ENCODE results near the gene PHOSPHO2. TPM values are rescaled to one million over a fixed set of nuclear protein-coding genes. Genes with fewer than 3 reads are reported as not detected.

PHOSPHO2 gene
- polyA plus RNA-seq, 1 donor (not counting 4 experiments of a cell fraction or from before 2014, with no cell fraction given), result 2.9 TPM

DNA sequence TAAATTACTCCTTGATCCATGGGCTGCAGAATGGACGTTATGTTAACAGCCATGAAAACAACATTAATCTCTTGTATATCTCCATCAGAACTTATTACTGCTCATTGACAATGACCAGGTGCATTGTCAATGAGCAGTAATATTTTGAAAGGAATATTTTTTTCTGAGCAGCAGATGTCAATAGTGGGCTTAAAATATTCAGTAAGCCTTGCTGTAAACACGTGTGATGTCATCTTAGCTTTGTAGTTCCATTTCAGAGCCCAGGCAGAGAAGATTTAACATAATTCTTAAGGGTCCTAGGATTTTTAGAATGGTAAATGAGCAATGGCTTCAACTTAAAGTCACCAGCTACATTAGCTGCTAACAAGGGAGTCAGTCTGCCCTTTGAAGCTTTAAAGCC, 26.7 kb upstream of the PHOSPHO2 start:
- FAIRE-seq, result no peak
- Histone ChIP-seq H3K4me3 (ENCODE audit: control insufficient read depth in 2 of 3, extremely low read depth in 1 of 3, insufficient read depth in 2 of 3, low read depth in 1 of 3, low read length in 3 of 3) (no peak overlapping the region), H3K9me1 (ENCODE audit: control insufficient read depth, extremely low read depth, insufficient read depth, low read length) (no peaks in the 10 kb centered on the region), H3K9me3 (ENCODE audit: control insufficient read depth, low read depth, low read length) (no peaks in the 10 kb centered on the region), H3K79me2 (ENCODE audit: control insufficient read depth, insufficient read depth, low read length) (no peaks in the 10 kb centered on the region), H3K27ac (ENCODE audit: control insufficient read depth, insufficient read depth, low read length) (no peak overlapping the region), H4K20me1 (ENCODE audit: control insufficient read depth, extremely low read depth, insufficient read depth, low read length) (no peaks in the 10 kb centered on the region), H3K4me1 (ENCODE audit: control insufficient read depth, extremely low read depth, insufficient read depth, low read length) (no peaks in the 10 kb centered on the region), H3K4me2 (ENCODE audit: control insufficient read depth, extremely low read depth, insufficient read depth, low read depth, low read length) (no peak overlapping the region), H3K36me3 (ENCODE audit: control insufficient read depth in 2 of 2, extremely low read depth in 1 of 2, insufficient read depth in 2 of 2, low read length in 2 of 2) (no peaks in the 10 kb centered on the region), H3K27me3 (ENCODE audit: control insufficient read depth, extremely low read depth, insufficient read depth, low read length) (no peaks in the 10 kb centered on the region), H2AFZ (ENCODE audit: control insufficient read depth, low read length) (no peak overlapping the region), H3K9ac (ENCODE audit: control insufficient read depth, extremely low read depth, insufficient read depth, low read length) (no peak overlapping the region)
- dilution Hi-C loops (cut with MboI; ENCODE audit: extremely low pct_ligation_motif_present, low sequenced_read_pairs), result no loop called here
- TF ChIP-seq, protein P1, sequence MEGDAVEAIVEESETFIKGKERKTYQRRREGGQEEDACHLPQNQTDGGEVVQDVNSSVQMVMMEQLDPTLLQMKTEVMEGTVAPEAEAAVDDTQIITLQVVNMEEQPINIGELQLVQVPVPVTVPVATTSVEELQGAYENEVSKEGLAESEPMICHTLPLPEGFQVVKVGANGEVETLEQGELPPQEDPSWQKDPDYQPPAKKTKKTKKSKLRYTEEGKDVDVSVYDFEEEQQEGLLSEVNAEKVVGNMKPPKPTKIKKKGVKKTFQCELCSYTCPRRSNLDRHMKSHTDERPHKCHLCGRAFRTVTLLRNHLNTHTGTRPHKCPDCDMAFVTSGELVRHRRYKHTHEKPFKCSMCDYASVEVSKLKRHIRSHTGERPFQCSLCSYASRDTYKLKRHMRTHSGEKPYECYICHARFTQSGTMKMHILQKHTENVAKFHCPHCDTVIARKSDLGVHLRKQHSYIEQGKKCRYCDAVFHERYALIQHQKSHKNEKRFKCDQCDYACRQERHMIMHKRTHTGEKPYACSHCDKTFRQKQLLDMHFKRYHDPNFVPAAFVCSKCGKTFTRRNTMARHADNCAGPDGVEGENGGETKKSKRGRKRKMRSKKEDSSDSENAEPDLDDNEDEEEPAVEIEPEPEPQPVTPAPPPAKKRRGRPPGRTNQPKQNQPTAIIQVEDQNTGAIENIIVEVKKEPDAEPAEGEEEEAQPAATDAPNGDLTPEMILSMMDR (optimal IDR thresholded peaks at IDR 0.05 in 1 of 3, IDR thresholded peaks at IDR 0.05 in 1 of 3, conservative IDR thresholded peaks at IDR 0.05 in 1 of 3; ENCODE audit: extremely low read depth in 1 of 3, insufficient read depth in 2 of 3, low read length in 3 of 3), result no peak
- no peak for TF ChIP-seq EZH2 (IDR thresholded peaks at IDR 0.05; ENCODE audit: low read length)
- DNase-seq (ENCODE audit: low read depth, low spot score), result no peak

DNA sequence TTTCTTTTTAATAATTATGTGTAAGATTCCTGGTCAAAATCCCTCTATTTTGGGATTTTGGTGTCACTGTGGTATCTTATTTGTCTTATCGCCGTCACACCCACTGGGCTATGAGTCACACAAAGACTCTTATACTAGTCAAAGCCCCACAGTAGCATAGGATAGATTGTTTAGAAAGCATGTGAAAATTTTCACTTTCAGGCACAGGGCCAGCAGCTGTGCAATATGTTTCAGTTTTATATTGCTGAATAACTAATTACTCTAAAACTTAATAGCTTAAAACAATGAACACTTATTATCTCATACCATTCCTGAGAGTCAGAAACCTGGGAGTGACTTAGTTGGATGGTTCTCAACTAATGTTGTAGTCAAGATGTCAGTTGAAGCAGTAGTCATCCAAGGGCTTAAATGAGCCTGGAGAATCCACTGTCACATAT, 24.0 kb upstream of the PHOSPHO2 start:
- Histone ChIP-seq H3K9me3 (ENCODE audit: control insufficient read depth, low read depth, low read length) (no peaks in the 10 kb centered on the region), H3K9me1 (ENCODE audit: control insufficient read depth, extremely low read depth, insufficient read depth, low read length) (no peaks in the 10 kb centered on the region), H3K27me3 (ENCODE audit: control insufficient read depth, extremely low read depth, insufficient read depth, low read length) (no peaks in the 10 kb centered on the region), H3K36me3 (ENCODE audit: control insufficient read depth in 2 of 2, extremely low read depth in 1 of 2, insufficient read depth in 2 of 2, low read length in 2 of 2) (no peaks in the 10 kb centered on the region), H3K9ac (ENCODE audit: control insufficient read depth, extremely low read depth, insufficient read depth, low read length) (no peak overlapping the region), H3K4me1 (ENCODE audit: control insufficient read depth, extremely low read depth, insufficient read depth, low read length) (peaks cover 4% of the 10 kb centered on the region), H2AFZ (ENCODE audit: control insufficient read depth, low read length) (no peak overlapping the region), H3K4me3 (ENCODE audit: control insufficient read depth in 2 of 3, extremely low read depth in 1 of 3, insufficient read depth in 2 of 3, low read depth in 1 of 3, low read length in 3 of 3) (no peak overlapping the region), H3K79me2 (ENCODE audit: control insufficient read depth, insufficient read depth, low read length) (no peaks in the 10 kb centered on the region), H3K4me2 (ENCODE audit: control insufficient read depth, extremely low read depth, insufficient read depth, low read depth, low read length) (no peak overlapping the region), H3K27ac (ENCODE audit: control insufficient read depth, insufficient read depth, low read length) (no peak overlapping the region), H4K20me1 (ENCODE audit: control insufficient read depth, extremely low read depth, insufficient read depth, low read length) (no peaks in the 10 kb centered on the region)
- FAIRE-seq, result no peak
- DNase-seq (ENCODE audit: low read depth, low spot score), result no peak
- no peak for TF ChIP-seq EZH2 (IDR thresholded peaks at IDR 0.05; ENCODE audit: low read length)
- TF ChIP-seq, protein P1 (optimal IDR thresholded peaks at IDR 0.05 in 1 of 3, IDR thresholded peaks at IDR 0.05 in 1 of 3, conservative IDR thresholded peaks at IDR 0.05 in 1 of 3; ENCODE audit: extremely low read depth in 1 of 3, insufficient read depth in 2 of 3, low read length in 3 of 3), result no peak
- dilution Hi-C loops (cut with MboI; ENCODE audit: extremely low pct_ligation_motif_present, low sequenced_read_pairs), result no loop called here
